HFFc6 (cell line): ENCODE data around the gene STX8. TPM values are rescaled to one million over a fixed set of nuclear protein-coding genes. Genes with fewer than 3 reads are reported as not detected.

ENCODE experiments used
- DNase-seq: peaks from one replicate; pipeline ENCODE4 v3.0.0-alpha.2; 2018
- H3K27ac Mint-ChIP-seq: 2 replicates; pipeline ENCODE4 v1.8.0; 2020; ENCODE audit warnings: mild to moderate bottlenecking, mixed read lengths
- H3K27me3 Mint-ChIP-seq: 2 replicates; pipeline ENCODE4 v1.8.0; 2021; ENCODE audit warnings: mild to moderate bottlenecking, moderate library complexity, mixed read lengths; ENCODE audit not compliant: insufficient read depth
- H3K36me3 Mint-ChIP-seq: 2 replicates; pipeline ENCODE4 v1.8.0; 2021; ENCODE audit warnings: low read depth, mixed read lengths
- H3K4me1 Mint-ChIP-seq: 2 replicates; pipeline ENCODE4 v1.8.0; 2020; ENCODE audit warnings: low read depth, mixed read lengths
- H3K4me3 Mint-ChIP-seq: 2 replicates; pipeline ENCODE4 v1.8.0; 2020; ENCODE audit warnings: mild to moderate bottlenecking, moderate library complexity, mixed read lengths
- H3K9me3 Mint-ChIP-seq: 2 replicates; pipeline ENCODE4 v1.8.0; 2020; ENCODE audit warnings: mild to moderate bottlenecking, mixed read lengths
- CTCF ChIP-seq: fragments of 200-600 bp; sonication (generic); IDR thresholded peaks from 2 replicates; pipeline ENCODE4 v1.5.0; 2021; ENCODE audit warnings: antibody characterized with exemption, mild to moderate bottlenecking
- total RNA-seq, 6 experiments: library from RNA; stranded (reverse); fragmentation: NEBNext Ultra II Directional; extraction: Animal tissue kit (Norgen Biotek cat#: 25700); gene quantifications; 2 replicates in 1 of 6; 3 replicates in 5 of 6; pipeline ENCODE4 v1.2.3, GENCODE V29; 2021

Gene STX8
- total RNA-seq, 6 experiments from 2014 or later = 48.9 to 73.8 (median 60.9) TPM

GRCh38 chr17:9238340-9239245 is 337.0 kb downstream of the STX8 start:
- no peak for TF ChIP-seq CTCF
- H3K4me1 Mint-ChIP-seq = no peaks in the 10 kb centered on the region
- H3K4me3 Mint-ChIP-seq = no peak overlapping the region
- no peak overlapping the region for H3K27ac Mint-ChIP-seq
- peaks cover 5% of the 10 kb centered on the region; the same call in 1 of the 2 replicates for H3K27me3 Mint-ChIP-seq
- no peaks in the 10 kb centered on the region for H3K36me3 Mint-ChIP-seq
- no peak for DNase-seq
- H3K9me3 Mint-ChIP-seq = peaks cover 4% of the 10 kb centered on the region; the same call in 1 of the 2 replicates

GRCh38 chr17:9237661-9238301 is 337.8 kb downstream of the STX8 start:
- Mint-ChIP-seq H3K4me1 (no peaks in the 10 kb centered on the region), H3K27me3 (peaks cover 5% of the 10 kb centered on the region; the same call in 1 of the 2 replicates), H3K27ac (no peak overlapping the region), H3K9me3 (peaks cover 4% of the 10 kb centered on the region; the same call in 1 of the 2 replicates), H3K36me3 (no peaks in the 10 kb centered on the region), H3K4me3 (no peak overlapping the region)
- no peak for TF ChIP-seq CTCF
- DNase-seq = no peak

GRCh38 chr17:9237053-9237410 is 338.6 kb downstream of the STX8 start:
- Mint-ChIP-seq H3K27me3 (peaks cover 5% of the 10 kb centered on the region; the same call in 1 of the 2 replicates), H3K36me3 (no peaks in the 10 kb centered on the region), H3K27ac (no peak overlapping the region), H3K4me3 (no peak overlapping the region), H3K4me1 (no peaks in the 10 kb centered on the region), H3K9me3 (peaks cover 4% of the 10 kb centered on the region; the same call in 1 of the 2 replicates)
- TF ChIP-seq CTCF = no peak
- DNase-seq = no peak

GRCh38 chr17:9236286-9237052 is 339.2 kb downstream of the STX8 start:
- Mint-ChIP-seq H3K9me3 (peaks cover 4% of the 10 kb centered on the region; the same call in 1 of the 2 replicates), H3K4me3 (no peak overlapping the region), H3K27ac (no peak overlapping the region), H3K36me3 (no peaks in the 10 kb centered on the region), H3K4me1 (no peaks in the 10 kb centered on the region), H3K27me3 (peaks cover 3% of the 10 kb centered on the region; the same call in 1 of the 2 replicates)
- DNase-seq = no peak
- TF ChIP-seq CTCF = no peak

GRCh38 chr17:9235346-9235745 is 340.3 kb downstream of the STX8 start:
- Mint-ChIP-seq H3K36me3 (no peaks in the 10 kb centered on the region), H3K27ac (no peak overlapping the region), H3K27me3 (peaks cover 3% of the 10 kb centered on the region; the same call in 1 of the 2 replicates), H3K9me3 (peaks cover 4% of the 10 kb centered on the region; the same call in 1 of the 2 replicates), H3K4me3 (no peak overlapping the region), H3K4me1 (no peaks in the 10 kb centered on the region)
- DNase-seq = no peak
- TF ChIP-seq CTCF = no peak
